ENCODE measurements around the gene NIPAL4. TPM values are rescaled to one million over a fixed set of nuclear protein-coding genes. Genes with fewer than 3 reads are reported as not detected.

The NIPAL4 gene
- total and polyA plus RNA-seq, 12 donors: 0.09 to 0.20 TPM; not detected in 10

- Histone ChIP-seq H3K27ac (no peak overlapping the region), H3K36me3 (peaks cover 0 to 99% (median 34%) of the 10 kb centered on the region in 9 donors), H3K4me1 (peaks cover 0 to 12% (median 8%) of the 10 kb centered on the region in 9 donors), H3K27me3 (no peaks in the 10 kb centered on the region), H3K4me3 (no peak overlapping the region), H3K9me3 (no peaks in the 10 kb centered on the region)
- ATAC-seq: peak in 1 of 8 donors; percentile 51
- no peak for TF ChIP-seq CTCF (IDR thresholded peaks at IDR 0.05)
- no peak for DNase-seq
- intact Hi-C loops (cut with DNase I): no loop called here
- WGBS, 2 donors: 89 to 93% methylated on average over 8 of the region's 8 CpGs
These were observed 26.2 kb downstream of the NIPAL4 start for GRCh38 chr5:157486221-157486681.

- WGBS, 2 donors: 76 to 85% methylated on average over 3 of the region's 3 CpGs
- Histone ChIP-seq H3K36me3 (peaks cover 0 to 99% (median 35%) of the 10 kb centered on the region in 9 donors), H3K9me3 (no peaks in the 10 kb centered on the region), H3K27me3 (no peaks in the 10 kb centered on the region), H3K4me3 (no peak overlapping the region), H3K27ac (no peak overlapping the region), H3K4me1 (peaks cover 0 to 12% (median 8%) of the 10 kb centered on the region in 9 donors)
- DNase-seq (no peak), ATAC-seq (no peak)
- intact Hi-C loops (cut with DNase I): no loop called here
- no peak for TF ChIP-seq CTCF (IDR thresholded peaks at IDR 0.05)
These were observed 26.8 kb downstream of the NIPAL4 start for GRCh38 chr5:157486861-157487260.

GRCh38 chr5:157487358-157487757 lies 27.3 kb downstream of the NIPAL4 start:
- no peak overlapping the region for H3K27ac ChIP-seq

GRCh38 chr5:157491471-157491995 lies 31.5 kb downstream of the NIPAL4 start:
- no peak for TF ChIP-seq CTCF (IDR thresholded peaks at IDR 0.05)
- Histone ChIP-seq H3K4me1 (peaks cover 0 to 5% (median 0%) of the 10 kb centered on the region in 9 donors), H3K27me3 (no peaks in the 10 kb centered on the region), H3K27ac (no peak overlapping the region), H3K36me3 (peaks cover 0 to 100% (median 49%) of the 10 kb centered on the region in 9 donors), H3K4me3 (no peak overlapping the region), H3K9me3 (no peaks in the 10 kb centered on the region)
- no peak for DNase-seq
- intact Hi-C loops (cut with DNase I): loop anchor here in 1 of 10 donors (10.0 kb wide), 1 partner anchor 223 kb away; no protein-coding TSS in a partner anchor
- peak in 1 of 8 donors; percentile 25 for ATAC-seq
- WGBS, 2 donors: 90 to 94% methylated on average over 11 of the region's 11 CpGs

More at GRCh38 chr5:157487358-157487757, 27.3 kb downstream of the NIPAL4 start:
- peaks cover 0 to 12% (median 8%) of the 10 kb centered on the region in 9 donors for H3K4me1 ChIP-seq
- 91 to 94% methylated on average over 3 of the region's 3 CpGs for WGBS, 2 donors
- ATAC-seq (no peak), DNase-seq (no peak)
- H3K27me3 ChIP-seq: no peaks in the 10 kb centered on the region
- intact Hi-C loops (cut with DNase I): no loop called here
- no peak overlapping the region for H3K4me3 ChIP-seq
- H3K9me3 ChIP-seq: no peaks in the 10 kb centered on the region
- TF ChIP-seq CTCF (IDR thresholded peaks at IDR 0.05): no peak
- peaks cover 0 to 99% (median 36%) of the 10 kb centered on the region in 9 donors for H3K36me3 ChIP-seq

Measured in heart right ventricle (tissue), 16 donors.